C4-2B (cell line): ENCODE results near the gene MICA.

ENCODE experiments used
- ZFX ChIP-seq: fragments of 450-650 bp; IDR thresholded peaks from 2 replicates; pipeline ENCODE4 v1.6.1; 2017
- TF ChIP-seq, protein P1 (sequence below): fragments of 450-650 bp; conservative IDR thresholded peaks from 2 replicates; pipeline ENCODE4 v1.5.1; 2017; ENCODE audit warnings: mild to moderate bottlenecking

GRCh38 chr6:31399589-31400466 is 3.6 kb upstream of the MICA start:
- TF ChIP-seq, protein P1, sequence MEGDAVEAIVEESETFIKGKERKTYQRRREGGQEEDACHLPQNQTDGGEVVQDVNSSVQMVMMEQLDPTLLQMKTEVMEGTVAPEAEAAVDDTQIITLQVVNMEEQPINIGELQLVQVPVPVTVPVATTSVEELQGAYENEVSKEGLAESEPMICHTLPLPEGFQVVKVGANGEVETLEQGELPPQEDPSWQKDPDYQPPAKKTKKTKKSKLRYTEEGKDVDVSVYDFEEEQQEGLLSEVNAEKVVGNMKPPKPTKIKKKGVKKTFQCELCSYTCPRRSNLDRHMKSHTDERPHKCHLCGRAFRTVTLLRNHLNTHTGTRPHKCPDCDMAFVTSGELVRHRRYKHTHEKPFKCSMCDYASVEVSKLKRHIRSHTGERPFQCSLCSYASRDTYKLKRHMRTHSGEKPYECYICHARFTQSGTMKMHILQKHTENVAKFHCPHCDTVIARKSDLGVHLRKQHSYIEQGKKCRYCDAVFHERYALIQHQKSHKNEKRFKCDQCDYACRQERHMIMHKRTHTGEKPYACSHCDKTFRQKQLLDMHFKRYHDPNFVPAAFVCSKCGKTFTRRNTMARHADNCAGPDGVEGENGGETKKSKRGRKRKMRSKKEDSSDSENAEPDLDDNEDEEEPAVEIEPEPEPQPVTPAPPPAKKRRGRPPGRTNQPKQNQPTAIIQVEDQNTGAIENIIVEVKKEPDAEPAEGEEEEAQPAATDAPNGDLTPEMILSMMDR: peak; percentile 98
- no peak for TF ChIP-seq ZFX
